ENCODE results near the gene PIP5K1B.

DNA sequence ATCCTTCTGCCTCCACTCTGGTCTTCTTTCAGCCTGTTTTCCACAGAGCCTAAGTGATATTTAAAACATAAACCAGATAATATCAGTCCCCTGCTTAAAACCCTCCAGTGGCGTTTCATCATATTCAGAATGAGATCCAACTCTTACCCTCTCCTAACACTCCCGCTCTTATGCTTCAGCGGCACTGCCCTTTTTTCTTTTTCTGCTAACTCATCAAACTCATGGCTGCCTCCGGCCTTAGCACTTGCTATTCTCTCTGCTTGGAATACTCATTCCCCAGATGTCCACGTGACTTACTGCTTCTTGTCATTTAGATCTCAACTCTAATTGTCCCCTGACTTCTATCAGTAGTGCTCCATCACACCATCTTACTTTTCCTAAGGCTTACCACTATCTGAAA, 73.6 kb downstream of the PIP5K1B start:
- no peak for TF ChIP-seq EZH2 (IDR thresholded peaks at IDR 0.05)
- no peak for TF ChIP-seq POLR2AphosphoS5 (IDR thresholded peaks at IDR 0.05; ENCODE audit: borderline replicate concordance, low read depth, low read length)
- TF ChIP-seq FOXP2 (optimal IDR thresholded peaks at IDR 0.05; ENCODE audit: control extremely low read depth, extremely low read length, insufficient read depth) = no peak
